ENCODE results near the gene GNAL. TPM values are rescaled to one million over a fixed set of nuclear protein-coding genes. Genes with fewer than 3 reads are reported as not detected.
"Not testable (repeated sequence)": the region's sequence is repeated elsewhere in the genome, so short reads cannot be mapped to it uniquely, and the experiment has no call there.

Gene GNAL
- total RNA-seq: 5.1 TPM
- long read RNA-seq, partial matches to known transcripts: 1 of 3 reads
- long read RNA-seq, other reads (novel, unspliced or antisense): 2 of 3 reads

DNA sequence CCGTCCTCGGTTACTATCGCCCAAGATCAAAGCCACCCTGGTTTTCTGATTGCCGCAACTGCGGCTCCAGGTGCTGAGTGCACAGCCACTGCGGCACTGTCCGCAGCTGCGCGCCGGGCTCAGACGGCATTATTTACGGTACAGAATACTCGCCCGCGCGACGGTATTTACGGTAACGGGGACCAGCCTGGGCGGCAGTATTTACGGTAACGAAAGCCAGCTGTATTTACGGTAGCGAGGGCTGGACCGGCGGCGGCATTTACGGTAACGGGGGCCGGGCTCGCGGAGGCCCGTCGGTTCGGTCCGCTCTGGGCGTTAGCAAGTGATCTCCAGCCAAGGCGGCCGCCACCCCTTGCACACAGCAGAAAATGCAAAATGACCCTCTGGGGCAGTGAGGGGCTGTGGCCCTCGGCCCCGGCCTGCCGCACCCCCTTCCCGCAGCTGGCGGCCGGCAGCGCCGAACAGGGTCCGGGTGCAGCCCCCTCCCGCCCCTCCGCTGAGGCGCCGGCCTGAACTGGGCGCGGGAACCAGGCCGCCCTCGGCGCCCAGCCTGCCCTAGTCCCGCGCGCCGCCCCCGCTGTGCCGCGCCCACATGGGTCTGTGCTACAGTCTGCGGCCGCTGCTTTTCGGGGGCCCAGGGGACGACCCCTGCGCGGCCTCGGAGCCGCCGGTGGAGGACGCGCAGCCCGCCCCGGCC lies at the start of gene GNAL:
TSS of gene GNAL (plus strand) at position 293 of the 697 bp plus-strand sequence. CDS start at position 593, 300 bp downstream.
- DNase-seq (ENCODE audit: missing footprints) (peak; percentile 87), ATAC-seq (peak; percentile 94)
- intact Hi-C loops (cut with DNase I): no loop called here

DNA sequence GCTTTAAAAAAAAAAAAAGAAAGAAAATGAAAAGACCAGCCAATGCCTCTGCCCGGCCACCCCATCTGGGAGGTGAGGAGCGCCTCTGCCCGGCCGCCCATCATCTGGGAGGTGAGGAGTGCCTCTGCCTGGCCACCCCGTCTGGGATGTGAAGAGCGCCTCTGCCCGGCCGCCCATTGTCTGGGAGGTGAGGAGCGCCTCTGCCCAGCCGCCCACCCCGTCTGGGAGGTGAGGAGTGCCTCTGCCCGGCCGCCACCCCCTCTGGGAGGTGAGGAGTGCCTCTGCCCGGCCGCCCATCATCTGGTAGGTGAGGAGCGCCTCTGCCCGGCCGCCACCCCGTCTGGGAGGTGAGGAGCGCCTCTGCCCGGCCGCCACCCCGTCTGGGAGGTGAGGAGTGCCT lies 41.8 kb upstream of the GNAL start:
- intact Hi-C loops (cut with DNase I); ATAC-seq; DNase-seq (ENCODE audit: missing footprints): not testable (repeated sequence)

DNA sequence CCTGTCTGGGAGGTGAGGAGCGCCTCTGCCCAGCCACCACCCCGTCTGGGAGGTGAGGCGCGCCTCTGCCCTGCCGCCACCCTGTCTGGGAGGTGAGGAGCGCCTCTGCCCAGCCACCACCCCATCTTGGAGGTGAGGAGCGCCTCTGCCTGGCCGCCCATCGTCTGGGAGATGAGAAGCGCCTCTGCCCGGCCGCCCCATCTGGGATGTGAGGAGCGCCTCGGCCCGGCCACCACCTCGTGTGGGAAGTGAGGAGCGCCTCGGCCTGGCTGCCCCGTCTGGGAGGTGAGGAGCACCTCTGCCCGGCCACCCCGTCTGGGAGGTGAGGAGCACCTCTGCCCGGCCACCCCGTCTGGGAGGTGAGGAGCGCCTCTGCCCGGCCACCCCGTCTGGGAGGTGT lies 41.3 kb upstream of the GNAL start:
- intact Hi-C loops (cut with DNase I); ATAC-seq; DNase-seq (ENCODE audit: missing footprints): not testable (repeated sequence)

DNA sequence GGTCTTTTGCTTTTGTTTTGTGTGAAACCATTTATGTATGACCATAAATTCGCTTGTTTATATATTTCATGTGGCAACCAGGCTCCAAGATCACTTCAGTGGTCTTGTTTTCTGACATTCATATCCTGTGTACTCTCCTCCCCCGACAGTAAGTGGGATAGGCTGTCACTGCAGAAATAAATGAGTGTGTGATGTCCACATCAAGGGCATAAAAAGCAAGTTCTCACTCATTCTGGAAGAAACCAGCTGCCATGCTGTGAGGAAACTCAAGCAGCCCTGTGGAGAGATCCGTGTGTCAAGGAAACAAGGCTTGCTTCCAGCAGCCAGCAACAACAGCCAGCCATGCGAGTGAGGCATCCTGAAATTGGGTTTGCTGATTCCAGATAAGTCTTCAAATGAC lies 39.2 kb upstream of the GNAL start:
- intact Hi-C loops (cut with DNase I): no loop called here
- DNase-seq (ENCODE audit: missing footprints) (no peak), ATAC-seq (no peak)

DNA sequence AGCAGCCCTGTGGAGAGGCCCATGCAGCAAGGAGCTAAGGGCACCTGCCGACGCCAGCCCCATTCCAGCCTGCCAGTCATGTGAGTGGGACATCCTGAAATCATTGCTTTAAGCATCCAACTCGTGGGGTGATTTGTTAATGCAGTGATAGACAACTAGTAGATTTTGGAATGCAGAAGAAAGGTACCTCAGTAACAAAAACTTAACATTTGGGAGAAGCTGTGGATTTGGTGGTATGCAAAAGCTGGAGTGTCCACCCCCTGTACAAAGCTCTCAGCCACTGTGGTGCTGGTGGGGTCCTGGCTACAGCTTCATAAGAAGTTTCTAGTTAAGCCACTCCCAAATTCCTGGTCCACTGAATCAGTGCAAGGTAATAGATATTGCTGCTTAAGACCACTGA lies 37.2 kb upstream of the GNAL start:
- ATAC-seq: no peak
- intact Hi-C loops (cut with DNase I): no loop called here
- DNase-seq (ENCODE audit: missing footprints): no peak

DNA sequence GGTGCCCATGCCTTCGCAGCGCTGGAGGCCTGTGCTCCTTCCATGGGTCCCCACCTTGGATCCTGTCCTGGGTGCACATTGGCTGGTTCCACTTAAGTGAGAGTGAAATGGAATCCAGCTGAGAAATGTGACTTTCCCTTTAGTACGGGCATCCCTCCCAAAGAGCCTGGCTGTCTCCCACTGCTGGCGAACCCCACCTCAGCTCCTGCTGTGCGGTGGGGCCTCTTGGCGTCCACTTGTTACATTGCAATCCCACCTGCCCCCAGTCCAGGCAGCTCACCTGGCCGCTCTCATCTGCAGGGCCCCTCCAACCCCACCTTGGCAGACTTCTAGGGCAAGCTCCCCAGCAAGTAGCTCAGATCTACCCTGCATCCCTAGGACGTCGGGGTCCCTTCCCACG lies 35.5 kb upstream of the GNAL start:
- DNase-seq (ENCODE audit: missing footprints): no peak
- intact Hi-C loops (cut with DNase I): no loop called here
- ATAC-seq: no peak

DNA sequence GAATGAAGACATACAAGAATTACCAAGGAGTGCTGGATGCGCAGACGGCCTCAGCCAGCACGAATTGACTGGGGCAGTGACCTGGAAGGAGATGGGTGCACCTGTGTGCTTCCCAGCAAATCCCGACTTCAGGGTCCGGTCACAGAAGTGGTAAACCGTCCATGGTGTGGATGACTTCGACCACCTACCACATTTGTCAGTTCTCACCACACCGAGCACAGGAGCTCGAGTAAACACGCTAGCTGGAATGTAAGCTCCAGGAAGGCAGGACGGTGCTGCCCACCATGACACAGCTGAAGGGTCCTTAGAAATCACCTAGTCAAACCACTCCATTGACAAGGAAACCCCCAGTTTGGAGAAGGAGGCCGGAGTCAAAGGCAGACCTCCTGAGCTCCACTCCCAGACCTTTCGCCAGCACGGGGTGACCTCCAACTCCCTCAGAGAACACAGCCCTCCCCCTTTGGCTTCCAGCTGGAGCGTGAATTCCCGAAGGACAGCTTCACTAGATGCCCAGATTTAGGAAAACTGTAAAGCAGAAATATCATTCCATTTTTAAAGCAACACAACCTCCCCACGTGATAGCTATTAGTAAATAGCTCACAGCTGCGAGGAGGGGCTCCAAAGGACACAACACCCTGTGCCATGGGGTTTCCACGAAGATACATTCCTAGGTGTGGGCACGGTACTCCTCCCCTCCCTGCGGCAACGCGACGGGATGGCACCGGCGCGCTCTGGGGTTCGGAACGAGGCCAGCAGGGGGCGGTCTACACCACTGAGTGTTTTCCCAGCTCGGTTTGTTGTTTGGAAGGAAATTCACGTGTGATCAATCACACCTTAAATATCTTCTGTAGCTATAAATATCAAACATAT lies 34.1 kb upstream of the GNAL start:
- DNase-seq (ENCODE audit: missing footprints) (peak; percentile 75), ATAC-seq (no peak)
- intact Hi-C loops (cut with DNase I): loop anchor here (5.0 kb wide), 1 partner anchor 217 kb away; no protein-coding TSS in a partner anchor

DNA sequence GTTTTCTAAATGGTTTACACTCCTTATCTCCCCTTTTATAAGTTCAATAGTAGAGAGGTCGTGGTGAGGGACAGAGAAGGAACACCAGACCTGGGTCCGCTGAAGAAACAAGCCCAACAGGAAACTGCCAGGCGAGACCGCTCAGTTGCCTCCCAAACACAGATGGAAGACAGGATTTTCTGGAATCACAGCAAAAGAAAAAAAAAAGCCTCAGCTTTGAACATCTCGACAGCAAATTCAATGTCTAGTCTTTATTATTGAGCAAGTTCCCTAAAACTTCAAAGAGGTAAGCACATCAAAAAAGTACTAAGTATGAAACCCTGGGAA lies 33.5 kb upstream of the GNAL start:
- intact Hi-C loops (cut with DNase I): loop anchor here (5.0 kb wide), 1 partner anchor 217 kb away; no protein-coding TSS in a partner anchor
- DNase-seq (ENCODE audit: missing footprints) (no peak), ATAC-seq (no peak)

DNA sequence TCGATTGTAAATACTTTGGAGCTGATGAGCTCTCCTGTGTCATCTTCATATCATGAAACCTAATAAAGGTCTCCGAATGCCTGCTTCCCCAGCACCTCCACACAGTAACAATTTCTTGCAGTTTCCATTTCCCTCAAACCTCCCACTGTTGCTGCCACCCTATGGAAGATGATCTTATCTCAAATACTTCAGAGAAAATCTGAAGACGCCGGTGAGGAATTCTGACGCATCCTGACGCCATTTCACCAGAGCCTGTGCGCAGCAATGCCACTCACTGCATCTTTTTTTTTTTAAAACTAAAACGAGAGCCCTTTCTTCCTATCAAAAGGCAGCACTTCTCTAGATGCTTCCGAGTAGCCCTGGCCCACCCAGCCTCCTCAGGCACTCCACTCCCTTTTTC lies 31.9 kb upstream of the GNAL start:
- no peak for DNase-seq (ENCODE audit: missing footprints)
- intact Hi-C loops (cut with DNase I): loop anchor here (5.0 kb wide), 1 partner anchor 215 kb away; no protein-coding TSS in a partner anchor
- no peak for ATAC-seq

DNA sequence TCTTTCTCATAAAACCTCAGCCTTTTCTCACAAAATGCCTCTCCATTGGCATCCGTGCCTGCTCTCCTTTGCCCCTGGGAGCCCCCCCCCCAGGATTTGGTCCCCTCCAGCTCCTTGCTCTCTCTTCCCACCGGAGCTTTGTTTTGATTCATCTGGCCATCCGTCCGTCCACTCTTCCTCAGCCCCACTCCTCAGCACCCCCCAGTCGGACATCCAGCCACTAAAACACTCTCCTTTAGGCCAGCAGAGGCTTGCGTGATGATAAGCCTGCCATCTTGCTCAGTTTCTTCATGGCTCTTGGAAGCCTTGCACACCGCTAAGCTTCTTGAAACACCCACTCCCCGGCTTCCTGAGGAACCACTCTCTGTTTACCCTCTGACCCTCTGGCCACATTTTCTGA lies 31.5 kb upstream of the GNAL start:
- DNase-seq (ENCODE audit: missing footprints): no peak
- intact Hi-C loops (cut with DNase I): loop anchor here (5.0 kb wide), 1 partner anchor 215 kb away; no protein-coding TSS in a partner anchor
- no peak for ATAC-seq

DNA sequence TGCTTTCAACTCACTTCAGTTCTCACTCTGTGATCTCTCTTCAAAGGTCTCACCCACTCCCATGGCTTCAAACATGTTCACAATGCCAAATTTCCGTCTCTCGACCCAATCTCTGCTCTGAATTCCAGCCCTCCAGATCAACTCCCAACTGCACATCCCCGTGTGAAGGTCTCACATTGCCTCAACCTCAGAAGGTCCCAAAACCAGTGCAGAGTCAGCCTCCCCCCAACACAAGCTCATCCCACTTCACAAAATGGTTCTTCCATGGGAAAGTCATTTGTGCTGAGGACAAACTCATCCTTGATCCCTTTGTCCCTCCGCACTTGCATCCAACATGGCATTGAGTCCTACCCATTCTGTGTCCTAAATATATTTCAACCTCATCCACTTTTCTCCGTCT lies 31.0 kb upstream of the GNAL start:
- DNase-seq (ENCODE audit: missing footprints) (no peak), ATAC-seq (no peak)
- intact Hi-C loops (cut with DNase I): loop anchor here (5.0 kb wide), 1 partner anchor 214 kb away; no protein-coding TSS in a partner anchor

DNA sequence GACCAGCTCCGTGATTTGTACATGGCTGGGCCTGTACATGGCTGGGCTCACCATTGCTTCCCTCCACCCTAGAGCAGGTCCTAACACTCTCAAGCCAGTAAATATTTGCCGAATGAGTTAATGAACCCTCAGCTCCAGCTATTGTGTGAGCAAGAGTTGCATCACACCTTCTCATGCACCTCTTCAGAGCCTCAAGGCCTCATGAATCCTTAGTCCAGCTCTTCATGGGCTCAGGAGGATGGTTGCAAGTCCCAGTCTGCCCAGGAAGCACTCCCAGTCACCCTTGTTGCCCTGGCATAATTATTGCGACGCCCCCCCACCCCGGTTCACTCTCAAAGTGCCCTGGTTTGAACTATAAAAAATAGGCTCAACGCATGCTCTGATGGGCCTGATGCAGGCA lies 30.1 kb upstream of the GNAL start:
- DNase-seq (ENCODE audit: missing footprints) (no peak), ATAC-seq (no peak)
- intact Hi-C loops (cut with DNase I): loop anchor here (5.0 kb wide), 1 partner anchor 213 kb away; no protein-coding TSS in a partner anchor

DNA sequence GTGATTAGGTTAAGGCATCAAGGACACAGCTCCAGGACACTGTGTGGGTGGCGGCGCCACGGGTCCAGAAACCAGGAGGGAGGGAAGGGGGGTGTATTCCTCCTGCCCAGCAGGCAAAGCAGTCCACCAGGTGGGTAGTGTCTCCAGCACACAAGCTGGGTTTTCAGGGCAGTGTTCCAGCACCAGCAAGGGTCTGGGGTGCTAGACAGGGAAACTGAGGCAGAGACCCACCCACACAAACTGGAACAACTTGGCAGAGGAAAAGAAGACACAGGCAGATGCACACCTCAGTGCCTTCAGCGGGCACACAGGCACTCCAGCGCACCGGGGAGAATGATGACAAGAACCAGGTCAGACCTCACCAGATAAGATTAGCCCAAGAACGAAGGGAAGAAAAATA lies 28.4 kb upstream of the GNAL start:
- DNase-seq (ENCODE audit: missing footprints): no peak

DNA sequence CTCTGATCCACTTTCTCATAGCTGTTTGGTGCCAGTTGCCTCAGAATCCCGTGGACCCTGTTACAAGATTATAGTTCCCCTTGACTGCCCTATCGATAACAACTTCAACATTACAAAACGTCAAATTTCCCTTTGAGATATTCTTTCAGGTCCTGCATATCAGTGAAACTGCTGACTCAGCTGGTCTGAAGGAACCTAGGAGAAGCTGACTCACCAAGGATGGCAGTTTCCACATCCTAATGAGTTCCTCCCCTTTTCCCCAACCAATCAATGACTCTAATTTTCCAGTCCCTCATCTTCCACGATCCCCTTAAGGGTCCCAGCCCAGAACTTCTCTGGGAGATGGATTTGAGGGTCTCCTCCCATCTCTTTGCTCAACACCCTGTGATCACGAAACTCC lies 27.6 kb upstream of the GNAL start:
- intact Hi-C loops (cut with DNase I): no loop called here
- ATAC-seq: no peak
- DNase-seq (ENCODE audit: missing footprints): no peak

More for the DNA sequence above, 28.4 kb upstream of the GNAL start:
- intact Hi-C loops (cut with DNase I): no loop called here
- ATAC-seq: no peak

DNA sequence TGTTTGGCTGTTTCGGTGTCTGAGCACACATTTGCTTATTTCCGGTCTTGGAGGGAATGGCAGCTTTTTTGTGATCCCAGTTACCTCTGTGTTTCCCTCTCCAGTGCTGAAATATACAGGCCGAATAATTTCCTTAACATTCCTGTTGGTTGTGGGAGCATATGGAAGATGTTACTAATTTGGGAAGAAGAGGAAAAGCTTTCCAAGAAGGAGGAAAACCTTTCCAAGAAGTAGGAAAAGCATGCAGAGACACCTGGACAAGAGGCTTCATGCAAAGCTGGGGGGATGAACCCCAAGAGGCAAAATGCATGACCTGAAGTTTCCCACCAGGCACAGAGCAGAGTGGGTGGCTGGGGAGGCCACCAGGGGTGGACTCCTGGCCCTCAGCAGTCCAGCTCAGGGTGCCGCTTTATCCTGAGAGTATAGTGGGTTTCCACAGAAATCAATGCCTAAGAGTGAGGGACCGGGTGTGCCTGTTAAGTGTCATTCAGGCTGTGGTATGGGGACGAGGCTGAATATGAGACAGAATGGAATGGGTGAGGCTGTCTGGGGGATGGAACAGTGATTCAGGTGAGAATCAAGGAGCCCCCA lies 25.5 kb upstream of the GNAL start:
- ATAC-seq (no peak), DNase-seq (ENCODE audit: missing footprints) (no peak)
- intact Hi-C loops (cut with DNase I): no loop called here

DNA sequence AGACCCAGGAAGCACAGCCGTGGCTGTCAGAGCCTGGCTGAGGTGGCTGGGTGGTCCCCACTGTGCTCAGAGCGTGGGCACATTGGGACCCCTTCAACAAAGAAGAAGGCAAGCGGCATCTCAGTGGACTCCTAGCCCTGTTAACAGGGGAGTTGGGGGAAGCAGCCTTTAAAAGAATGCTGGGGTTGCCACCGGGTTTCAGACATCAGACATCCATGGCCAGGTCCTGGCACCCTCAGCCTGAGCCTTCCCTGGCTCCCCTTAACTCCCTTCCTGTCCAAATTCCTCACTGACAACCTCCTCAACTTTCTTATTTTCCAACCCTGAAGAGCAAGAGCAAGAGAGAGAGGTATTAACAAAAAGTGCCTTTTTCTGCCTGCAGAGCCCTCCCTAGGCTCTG lies 24.8 kb upstream of the GNAL start:
- intact Hi-C loops (cut with DNase I): no loop called here
- DNase-seq (ENCODE audit: missing footprints) (no peak), ATAC-seq (no peak)

DNA sequence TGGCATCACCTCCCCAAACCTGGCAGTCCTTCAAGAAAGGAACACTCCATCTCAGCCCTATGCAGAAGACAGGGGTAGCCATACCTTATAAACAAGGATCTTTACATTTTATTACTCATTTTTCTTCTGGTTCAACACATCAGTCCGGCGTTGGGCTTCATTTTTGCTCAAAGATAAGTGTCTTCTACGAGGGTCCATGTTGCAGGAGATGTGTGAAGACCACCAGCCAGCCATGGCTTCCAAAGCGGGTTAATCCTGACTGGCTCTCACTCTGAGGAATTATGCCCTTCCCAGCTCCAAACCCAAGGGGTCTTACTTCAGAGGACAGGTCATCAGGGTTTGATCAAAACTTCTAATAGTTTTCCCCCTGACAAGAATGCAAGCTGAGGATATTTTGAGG lies 23.9 kb upstream of the GNAL start:
- DNase-seq (ENCODE audit: missing footprints): no peak
- no peak for ATAC-seq
- intact Hi-C loops (cut with DNase I): no loop called here

DNA sequence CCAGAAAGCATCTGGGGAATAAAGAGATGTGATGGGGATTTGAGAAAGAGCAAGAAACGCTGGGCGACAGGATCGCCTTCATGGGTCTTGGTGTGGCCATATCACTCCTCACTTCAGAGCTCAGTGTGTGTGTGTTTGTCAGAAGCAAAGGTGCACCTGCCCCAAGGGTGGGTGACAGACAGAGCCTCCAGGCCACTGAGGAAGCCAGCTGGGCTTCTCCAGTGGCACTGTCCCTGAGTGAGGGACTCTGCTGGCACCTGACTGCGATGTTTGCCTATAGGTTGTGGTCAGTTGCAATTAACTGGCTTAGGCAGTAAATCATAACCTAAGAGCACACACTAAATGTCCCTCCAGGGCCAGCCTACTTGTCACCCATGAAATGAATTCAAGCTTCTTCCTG lies 23.5 kb upstream of the GNAL start:
- DNase-seq (ENCODE audit: missing footprints) (no peak), ATAC-seq (no peak)
- intact Hi-C loops (cut with DNase I): no loop called here

DNA sequence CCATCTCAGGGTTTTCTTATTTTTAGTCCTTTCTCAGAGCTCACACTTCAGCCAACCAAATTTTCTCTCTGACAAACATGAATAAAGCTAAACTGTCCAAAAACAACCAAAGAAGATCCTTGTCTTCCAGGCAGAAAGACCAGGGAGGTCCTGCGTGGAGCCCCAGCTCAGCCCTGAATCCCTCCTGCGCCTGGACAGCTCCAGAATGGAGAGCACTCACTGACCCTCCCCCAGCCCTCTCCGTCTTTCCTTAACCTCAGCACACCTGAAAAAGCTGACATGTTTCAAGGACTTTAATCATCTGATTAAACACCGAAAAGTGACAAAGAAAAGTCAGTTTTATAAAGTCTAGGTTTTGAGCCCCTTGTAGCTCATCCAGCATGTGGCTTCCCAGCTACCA lies 22.9 kb upstream of the GNAL start:
- intact Hi-C loops (cut with DNase I): no loop called here
- DNase-seq (ENCODE audit: missing footprints) (no peak), ATAC-seq (no peak)

DNA sequence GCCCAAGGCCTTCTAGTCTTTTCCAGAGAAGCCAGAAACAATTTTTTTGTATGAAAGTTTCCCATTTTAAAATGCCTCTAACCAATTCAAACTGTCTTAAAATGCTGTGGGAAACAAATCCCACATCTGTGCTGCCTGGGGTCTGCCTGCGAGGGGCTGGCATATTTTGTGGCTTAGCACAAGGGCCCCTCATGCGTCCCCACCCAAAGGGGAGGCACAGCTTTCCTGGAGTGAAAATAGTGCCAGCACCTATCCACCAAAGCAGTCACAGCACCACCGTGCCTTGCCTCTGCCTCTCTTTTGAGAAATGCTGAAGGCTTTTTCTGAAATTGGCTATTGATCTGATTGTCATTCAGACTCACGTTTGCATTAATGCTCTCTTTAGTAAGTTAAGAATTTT lies 22.2 kb upstream of the GNAL start:
- intact Hi-C loops (cut with DNase I): no loop called here
- ATAC-seq: no peak
- DNase-seq (ENCODE audit: missing footprints): no peak

Data from Right ventricle myocardium inferior (tissue), 1 donor.